SK-N-SH (cell line): ENCODE measurements around the gene C1orf52. TPM values are rescaled to one million over a fixed set of nuclear protein-coding genes. Genes with fewer than 3 reads are reported as not detected.

Experiments used
- CTCF ChIA-PET: fragments of 300-600, 350-600 bp; formaldehyde crosslinking; extraction: SDS; loops from one replicate; lab custom pipeline; 2021; lab: Yijun Ruan, JAX
- POLR2A ChIA-PET: fragments of 350-600 bp; sonication (Branson Sonifier 250); formaldehyde crosslinking; extraction: SDS; loops from one replicate; lab custom pipeline; 2020; ENCODE audit warnings: antibody characterized with exemption, inconsistent platforms; lab: Yijun Ruan, JAX
- DNase-seq: peaks from one replicate; pipeline ENCODE4 v3.0.0; 2012
- H2AFZ ChIP-seq: fragments of 200-600 bp; sonication (generic); 2 replicates; pipeline ENCODE4 v1.8.1; 2016; ENCODE audit warnings: antibody characterized with exemption, mild to moderate bottlenecking, low read depth
- H3F3A ChIP-seq: fragments of 200-600 bp; sonication (generic); replicated peaks from 2 replicates; pipeline ENCODE3; 2016; ENCODE audit warnings: antibody characterized with exemption, mild to moderate bottlenecking; ENCODE audit not compliant: insufficient read depth
- H3K27ac ChIP-seq, 2 experiments: fragments of 200-500 bp in 1 of 2; fragments of 200-600 bp in 1 of 2; sonication (Bioruptor generic) in 1 of 2; sonication (generic), shearing (Covaris generic) in 1 of 2; 2 replicates each; pipeline versions ENCODE4 v1.5.1 to v1.6.1; 2014 to 2016; ENCODE audit warnings: low read depth in 2 of 2, inconsistent platforms in 1 of 2, low read length in 1 of 2, mild to moderate bottlenecking in 1 of 2, mixed read lengths in 1 of 2
- H3K27me3 ChIP-seq: fragments of 200-600 bp; sonication (generic), shearing (Covaris generic); 2 replicates; pipeline ENCODE4 v1.6.1; 2016; ENCODE audit warnings: mixed run types; ENCODE audit not compliant: insufficient read depth
- H3K36me3 ChIP-seq, 2 experiments: fragments of 200-500 bp in 1 of 2; fragments of 200-600 bp in 1 of 2; sonication (Bioruptor generic) in 1 of 2; sonication (generic) in 1 of 2; replicated peaks in 1 of 2; 2 replicates each; pipeline versions ENCODE3 to v1.5.1; 2014 to 2016; ENCODE audit warnings: low read length in 1 of 2, mild to moderate bottlenecking in 1 of 2; ENCODE audit not compliant: insufficient read depth in 2 of 2, control insufficient read depth in 1 of 2
- H3K4me1 ChIP-seq, 2 experiments: fragments of 200-500 bp in 1 of 2; fragments of 200-600 bp in 1 of 2; sonication (Bioruptor generic) in 1 of 2; sonication (generic), shearing (Covaris generic) in 1 of 2; 2 replicates each; pipeline versions ENCODE4 v1.5.1 to v1.6.1; 2014 to 2016; ENCODE audit warnings: low read depth in 1 of 2, low read length in 1 of 2, mixed run types in 1 of 2; ENCODE audit not compliant: insufficient read depth in 2 of 2, control insufficient read depth in 1 of 2
- H3K4me2 ChIP-seq: fragments of 200-600 bp; sonication (generic), shearing (Covaris generic); 2 replicates; pipeline ENCODE4 v1.6.1; 2017; ENCODE audit warnings: mixed run types
- H3K4me3 ChIP-seq, 2 experiments: fragments of 200-500 bp in 1 of 2; fragments of 200-600 bp in 1 of 2; sonication (Bioruptor generic) in 1 of 2; sonication (generic), shearing (Covaris generic) in 1 of 2; 2 replicates each; pipeline versions ENCODE4 v1.5.1 to v1.8.1; 2014 to 2016; ENCODE audit warnings: low read depth in 2 of 2, inconsistent platforms in 1 of 2, low read length in 1 of 2, mild to moderate bottlenecking in 1 of 2, mixed read lengths in 1 of 2, moderate library complexity in 1 of 2
- H3K79me2 ChIP-seq: fragments of 200-600 bp; sonication (generic); 2 replicates; pipeline ENCODE4 v1.8.1; 2017; ENCODE audit warnings: mild to moderate bottlenecking; ENCODE audit not compliant: insufficient read depth
- H3K9ac ChIP-seq: fragments of 200-600 bp; sonication (generic); 2 replicates; pipeline ENCODE4 v1.6.1; 2017; ENCODE audit warnings: mixed run types
- H3K9me2 ChIP-seq: fragments of 200-600 bp; sonication (generic); 2 replicates; pipeline ENCODE4 v1.6.1; 2017; ENCODE audit warnings: mixed run types
- H3K9me3 ChIP-seq: fragments of 200-600 bp; sonication (generic); 2 replicates; pipeline ENCODE4 v1.6.1; 2017; ENCODE audit warnings: mixed run types, mild to moderate bottlenecking, moderate library complexity
- H4K20me1 ChIP-seq: fragments of 200-600 bp; sonication (generic); 2 replicates; pipeline ENCODE4 v1.6.1; 2017; ENCODE audit warnings: mild to moderate bottlenecking, mixed run types; ENCODE audit not compliant: insufficient read depth
- ELF1 ChIP-seq: IDR thresholded peaks from 2 replicates; pipeline ENCODE4 v1.4.0; 2012
- EP300 ChIP-seq, 2 experiments: IDR thresholded peaks; 2 replicates each; pipeline versions ENCODE4 v1.4.0 to v1.6.1; 2012; ENCODE audit warnings: borderline replicate concordance in 1 of 2, low read depth in 1 of 2, low read length in 1 of 2
- FOXM1 ChIP-seq: IDR thresholded peaks from 2 replicates; pipeline ENCODE4 v1.4.0; 2012; ENCODE audit warnings: low read depth, mild to moderate bottlenecking
- IRF3 ChIP-seq: fragments of 150-350 bp; IDR thresholded peaks from 2 replicates; pipeline ENCODE4 v1.6.1; 2016; ENCODE audit warnings: mild to moderate bottlenecking, low read depth, low read length
- JUND ChIP-seq: IDR thresholded peaks from 2 replicates; pipeline ENCODE4 v1.4.0; 2012
- MAX ChIP-seq: IDR thresholded peaks from 2 replicates; pipeline ENCODE4 v1.4.0; 2012; ENCODE audit warnings: low read depth
- MEF2A ChIP-seq: IDR thresholded peaks from 2 replicates; pipeline ENCODE4 v1.4.0; 2012; ENCODE audit warnings: low read depth, borderline replicate concordance
- MXI1 ChIP-seq: IDR thresholded peaks from 2 replicates; pipeline ENCODE4 v1.6.1; 2012; ENCODE audit warnings: mild to moderate bottlenecking, low read depth, low read length, improper control_type of control experiment
- NFIC ChIP-seq: IDR thresholded peaks from 2 replicates; pipeline ENCODE4 v1.4.0; 2012; ENCODE audit warnings: borderline replicate concordance
- NRF1 ChIP-seq: IDR thresholded peaks from 2 replicates; pipeline ENCODE4 v1.6.1; 2012; ENCODE audit warnings: low read depth, mild to moderate bottlenecking, low read length
- PBX3 ChIP-seq: IDR thresholded peaks from 2 replicates; pipeline ENCODE4; 2012
- POLR2AphosphoS5 ChIP-seq: IDR thresholded peaks from 2 replicates; pipeline ENCODE4 v1.6.1; 2012; ENCODE audit warnings: low read depth, low read length
- RCOR1 ChIP-seq: fragments of 150-350 bp; IDR thresholded peaks from 2 replicates; pipeline ENCODE4 v1.6.1; 2017; ENCODE audit warnings: antibody characterized with exemption, low read length
- REST ChIP-seq: IDR thresholded peaks from 2 replicates; pipeline ENCODE4 v1.6.1; 2012; ENCODE audit warnings: mild to moderate bottlenecking, low read depth, low read length, moderate library complexity
- RFX5 ChIP-seq: IDR thresholded peaks from 2 replicates; pipeline ENCODE4 v1.6.1; 2012; ENCODE audit warnings: mild to moderate bottlenecking, improper control_type of control experiment, low read length
- RXRA ChIP-seq: IDR thresholded peaks from 2 replicates; pipeline ENCODE4 v1.4.0; 2012; ENCODE audit warnings: low read depth, mild to moderate bottlenecking, borderline replicate concordance
- SIN3A ChIP-seq: IDR thresholded peaks from 2 replicates; pipeline ENCODE4 v1.6.1; 2012; ENCODE audit warnings: low read depth, mild to moderate bottlenecking, low read length, moderate library complexity, borderline replicate concordance
- SMC3 ChIP-seq: IDR thresholded peaks from 2 replicates; pipeline ENCODE4 v1.6.1; 2012; ENCODE audit warnings: low read depth, low read length, improper control_type of control experiment
- TAF1 ChIP-seq: IDR thresholded peaks from 2 replicates; pipeline ENCODE4 v1.6.1; 2012; ENCODE audit warnings: low read depth, mild to moderate bottlenecking, low read length, moderate library complexity, borderline replicate concordance
- TCF12 ChIP-seq: IDR thresholded peaks from 2 replicates; pipeline ENCODE4 v1.4.0; 2012
- USF2 ChIP-seq: fragments of 150-350 bp; IDR thresholded peaks from 2 replicates; pipeline ENCODE4 v1.6.1; 2017; ENCODE audit warnings: antibody characterized with exemption, low read length, low read depth, borderline replicate concordance
- YY1 ChIP-seq: IDR thresholded peaks from 2 replicates; pipeline ENCODE4 v1.4.0; 2012; ENCODE audit warnings: low read depth, mild to moderate bottlenecking
- ZBTB33 ChIP-seq: IDR thresholded peaks from 2 replicates; pipeline ENCODE4 v1.4.0; 2012; ENCODE audit warnings: low read depth, borderline replicate concordance
- whole genome bisulfite sequencing: methylation state at CpG from one replicate; pipeline ENCODE4 v1.1.6; 2017; ENCODE audit warnings: low lambda C conversion rate; 5-methylcytosine and 5-hydroxymethylcytosine counted together
- polyA plus RNA-seq, 3 experiments: library from polyadenylated mRNA; depleted of rRNA; stranded (reverse); fragments of >200 nt; gene quantifications; 2 replicates each; pipeline ENCODE4 v1.2.3, GENCODE V29; 2012

Gene C1orf52
- polyA plus RNA-seq (2012; rRNA removed): 23.4 and 24.3 TPM in 2 replicates
- 19.1 and 20.8 TPM in 2 replicates for polyA plus RNA-seq (2012; cell fraction: cytosol; rRNA removed)
- 30.0 and 36.7 TPM in 2 replicates for polyA plus RNA-seq (2012; cell fraction: nucleus; rRNA removed)

GRCh38 chr1:85259118-85259911 is at the start of gene C1orf52:
C1orf52 (minus strand) TSS chr1:85259662; CDS start chr1:85259633, 29 bp downstream.
- H3F3A ChIP-seq: peaks cover 29% of the 10 kb centered on the region
- peak within 1 kb of the TSS; percentile 75 to 99 for H3K4me3 ChIP-seq
- H4K20me1 ChIP-seq: peaks cover 23% of the 10 kb centered on the region
- no peaks in the 10 kb centered on the region for H3K27me3 ChIP-seq
- under 1% methylated on average over 24 of the region's 65 CpGs for WGBS
- peak within 1 kb of the TSS; percentile 74 for H2AFZ ChIP-seq
- peak within 1 kb of the TSS; percentile 58 to 61; a peak in 2 of 4 replicates for H3K27ac ChIP-seq
- peaks cover 49% of the 10 kb centered on the region for H3K79me2 ChIP-seq
- H3K36me3 ChIP-seq: peaks cover 35 to 39% of the 10 kb centered on the region in 2 experiments
- H3K9ac ChIP-seq: peak within 1 kb of the TSS; percentile 80
- ChIA-PET CTCF (interaction anchor here (0.6 to 12.1 kb wide), 37 partner anchors 9 to 728 kb away, joined by 3 to 193 read pairs (median 3); partner anchors contain the start of genes BCL10 and SYDE2), POLR2A (interaction anchor here (0.9 to 2.0 kb wide), 5 partner anchors 12 to 314 kb away, joined by 3 to 20 read pairs (median 4); partner anchors contain the start of gene BCL10)
- peak within 1 kb of the TSS; percentile 96 for H3K4me2 ChIP-seq
- no peaks in the 10 kb centered on the region for H3K9me3 ChIP-seq
- no peaks in the 10 kb centered on the region for H3K9me2 ChIP-seq
- peak; percentile 95 for DNase-seq
- peaks cover 4 to 12% of the 10 kb centered on the region in 2 experiments; a peak in 3 of 4 replicates for H3K4me1 ChIP-seq
- TF ChIP-seq USF2 (no peak), RFX5 (no peak), NRF1 (no peak), MEF2A (no peak), TAF1 (peak; percentile 81), RXRA (no peak), POLR2AphosphoS5 (peak; percentile 95), RCOR1 (no peak), YY1 (peak; percentile 84), IRF3 (no peak), PBX3 (peak; percentile 30; the same call in 1 of the 2 replicates), REST (no peak), ZBTB33 (no peak), MXI1 (peak; percentile 86), NFIC (no peak), MAX (peak; percentile 64; the same call in 1 of the 2 replicates), JUND (no peak), EP300 (IDR thresholded peaks at IDR 0.05; ENCODE audit: borderline replicate concordance in 1 of 2, low read depth in 1 of 2, low read length in 1 of 2) (no peak), SIN3A (peak; percentile 83; the same call in 1 of the 2 replicates), FOXM1 (no peak), SMC3 (peak; percentile 71), ELF1 (peak; percentile 91), TCF12 (no peak; the same call in 1 of the 2 replicates)
